SU-DHL-6 (cell line): ENCODE measurements around the gene ACTN3.

Experiments used
- CTCF ChIP-seq: fragments of 200-600 bp; sonication (generic); IDR thresholded peaks from one replicate; pipeline ENCODE4 v1.5.1; 2017; ENCODE audit warnings: antibody characterized with exemption, mild to moderate bottlenecking, low read length, moderate library complexity; ENCODE audit not compliant: insufficient read depth, poor library complexity, severe bottlenecking
- EZH2phosphoT487 ChIP-seq: fragments of 200-600 bp; sonication (generic), shearing (Covaris generic); conservative IDR thresholded peaks from 2 replicates; pipeline ENCODE4 v1.6.1; 2018; ENCODE audit warnings: mild to moderate bottlenecking, antibody characterized with exemption, low read length, moderate library complexity, mixed read lengths

- TF ChIP-seq CTCF (peak; percentile 34), EZH2phosphoT487 (no peak)
These were observed 46.0 kb downstream of the ACTN3 start, which contains the start of the genes CCDC87 and CCS for GRCh38 chr11:66592457-66593302.
